D341Med (cell line): ENCODE measurements around the gene ZNF462.
"Not testable (repeated sequence)": the region's sequence is repeated elsewhere in the genome, so short reads cannot be mapped to it uniquely, and the experiment has no call there.

Experiments
- DNase-seq: peaks from one replicate; pipeline ENCODE4 v3.0.0; 2012; ENCODE audit warnings: low spot score

The ZNF462 gene

DNA sequence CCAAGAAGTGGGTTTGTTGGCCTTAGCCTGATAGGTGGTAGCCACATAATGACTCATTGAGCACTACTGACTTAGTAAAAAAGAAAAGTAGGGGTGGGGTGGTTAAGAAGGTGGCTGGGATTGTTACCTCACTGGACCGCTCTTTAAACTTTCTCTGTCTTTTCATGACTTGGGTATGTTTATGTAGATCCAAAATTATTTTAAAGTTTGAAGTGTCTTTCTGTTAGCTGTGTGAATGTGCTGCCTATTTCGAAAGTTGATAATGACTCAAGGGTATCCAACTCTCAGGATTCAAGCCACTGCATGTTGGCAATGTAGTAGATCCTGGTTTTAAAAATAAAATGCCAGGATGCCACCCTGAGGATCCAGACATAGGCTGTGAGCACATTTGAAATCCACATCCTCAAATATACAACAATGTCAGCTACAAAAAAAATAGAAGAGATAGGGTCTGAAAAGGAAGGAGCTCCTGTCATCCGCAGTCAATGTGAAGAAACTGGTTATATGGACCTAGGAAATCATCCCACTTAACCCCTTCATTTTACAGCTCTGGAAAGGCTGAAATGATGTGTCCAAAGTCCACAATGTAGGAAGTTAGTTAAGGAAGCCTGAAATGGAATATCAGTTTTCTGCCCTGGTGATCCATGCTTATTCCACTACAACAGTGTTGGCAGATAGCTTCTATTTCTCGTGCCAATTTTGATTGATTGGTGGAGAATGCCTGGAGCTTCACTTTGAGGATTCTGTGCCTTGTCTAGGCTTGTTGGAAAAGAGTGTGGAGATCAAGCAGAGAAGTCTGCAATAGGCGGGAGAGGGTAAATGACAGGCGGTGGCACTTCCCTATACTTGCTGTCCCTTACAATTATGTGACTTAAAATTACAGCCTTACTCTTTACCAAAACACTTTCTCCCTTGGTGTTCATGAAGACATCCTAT lies 23.4 kb downstream of the ZNF462 start:
- no peak for DNase-seq

DNA sequence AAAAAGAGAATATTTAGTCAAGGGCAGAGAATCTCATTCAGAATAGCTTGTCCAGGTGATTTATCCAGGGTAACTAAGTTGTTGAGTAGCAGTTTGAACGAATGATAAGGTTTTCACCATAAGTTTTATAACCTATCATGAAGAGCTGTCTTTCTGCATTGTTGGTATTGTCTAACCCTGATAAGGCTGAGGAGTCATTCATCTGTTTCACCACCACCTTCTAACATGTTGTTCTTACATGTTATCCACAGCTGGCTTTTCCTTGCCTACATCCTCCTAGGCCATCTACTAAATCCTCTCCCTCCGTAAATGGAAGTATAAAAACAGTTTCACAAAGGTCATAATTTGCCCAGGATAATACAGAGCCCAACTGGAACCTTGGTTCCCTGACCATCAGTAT lies 24.1 kb downstream of the ZNF462 start:
- no peak for DNase-seq

DNA sequence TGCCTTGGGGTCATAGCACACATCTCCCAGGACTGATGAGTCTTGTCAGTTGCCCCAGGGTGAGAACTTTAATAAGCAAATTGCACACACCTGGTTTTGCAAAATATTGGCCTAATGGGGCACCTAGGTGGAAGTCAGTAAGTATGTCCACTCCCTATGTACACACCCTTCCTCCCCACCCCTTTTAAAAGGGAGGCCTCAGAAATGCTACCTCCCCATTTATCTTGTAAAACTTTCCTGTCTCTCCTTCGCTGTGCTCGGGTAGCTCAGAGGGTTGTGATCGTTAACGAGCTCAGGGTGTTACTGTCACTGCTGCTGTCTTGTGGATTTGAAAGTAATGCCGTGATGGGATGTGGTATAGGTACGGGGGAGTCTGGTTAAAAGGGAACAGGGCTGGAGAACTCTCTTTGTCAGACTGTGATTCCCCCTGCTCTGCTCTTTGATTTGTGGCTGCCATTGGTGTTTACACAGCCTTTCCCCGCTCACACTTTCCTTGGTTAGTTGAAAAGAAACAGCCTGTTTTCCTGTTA lies 26.2 kb downstream of the ZNF462 start:
- DNase-seq, result no peak

DNA sequence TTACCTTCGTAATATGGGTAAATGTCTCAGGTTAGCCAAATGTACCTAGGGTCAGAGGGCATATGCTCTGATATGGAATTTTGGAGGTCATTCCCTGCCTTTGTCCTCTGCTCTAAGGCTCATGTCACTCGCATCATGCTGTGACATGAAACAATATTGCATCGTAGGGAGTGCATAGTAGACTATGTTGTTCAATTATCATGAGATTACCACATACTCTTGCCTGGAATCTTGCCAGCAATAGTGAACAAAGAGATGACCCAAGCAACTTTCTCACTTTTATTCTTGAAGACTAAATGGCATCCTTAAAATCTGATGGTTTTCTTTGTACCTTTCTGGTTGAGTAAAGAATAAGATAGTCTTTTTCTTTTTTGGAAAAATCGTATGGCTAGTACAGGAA lies 27.6 kb downstream of the ZNF462 start:
- no peak for DNase-seq

DNA sequence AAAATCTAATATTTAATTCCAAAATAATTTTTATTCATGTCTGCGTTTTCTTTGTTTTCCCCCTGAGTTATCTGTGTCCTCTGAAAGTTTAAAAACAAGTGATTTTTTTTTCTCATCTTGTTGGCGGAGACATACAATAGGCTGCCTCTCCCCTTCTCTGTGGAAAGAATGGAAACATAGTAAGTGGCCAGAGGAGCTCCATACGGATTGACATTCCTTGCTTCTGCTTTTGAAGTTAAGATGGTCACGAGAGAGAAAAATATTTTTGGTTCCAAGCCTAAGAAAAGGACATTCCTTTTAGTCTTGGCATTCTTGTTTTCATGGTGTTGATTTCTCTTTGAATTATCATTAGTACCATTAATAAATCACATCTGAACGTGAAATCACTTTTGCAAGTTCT lies 28.3 kb downstream of the ZNF462 start:
- no peak for DNase-seq

DNA sequence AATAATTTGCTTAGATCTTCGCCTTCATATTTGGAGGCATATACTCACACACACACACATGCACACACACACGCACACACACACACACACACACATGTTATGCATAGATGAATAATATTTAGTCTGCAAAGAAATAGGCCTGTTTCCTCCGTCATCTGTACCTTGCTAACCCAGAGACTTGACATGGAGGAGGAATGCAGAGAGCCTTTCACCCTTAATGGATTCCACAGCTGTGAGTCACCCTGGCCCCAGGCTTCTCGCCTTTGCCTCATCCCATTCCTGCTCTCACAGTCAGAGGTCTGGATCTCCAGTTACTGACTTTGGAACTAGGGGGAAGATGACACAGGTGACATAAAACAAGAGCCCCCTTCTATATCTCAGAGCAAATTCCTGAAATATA lies 29.7 kb downstream of the ZNF462 start:
- DNase-seq, result no peak

DNA sequence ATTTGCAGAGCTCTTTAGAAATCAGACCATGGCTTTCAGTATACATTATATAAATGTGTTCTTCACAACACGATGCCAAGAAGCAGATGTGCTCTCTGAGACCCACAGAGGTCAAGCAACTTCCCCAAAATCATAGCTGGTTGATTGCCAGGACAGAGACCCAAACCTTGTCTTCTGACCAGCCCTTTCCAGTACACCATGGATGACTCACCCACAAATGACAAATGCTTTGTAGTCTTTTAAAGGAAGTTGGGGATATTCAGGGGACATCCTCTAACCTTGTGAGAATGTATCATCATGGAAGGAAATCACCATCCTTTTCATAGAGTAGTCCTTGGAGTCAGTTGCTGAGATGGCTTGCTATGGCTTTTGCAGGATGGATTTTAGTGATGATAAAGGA lies 30.1 kb downstream of the ZNF462 start:
- DNase-seq, result no peak

DNA sequence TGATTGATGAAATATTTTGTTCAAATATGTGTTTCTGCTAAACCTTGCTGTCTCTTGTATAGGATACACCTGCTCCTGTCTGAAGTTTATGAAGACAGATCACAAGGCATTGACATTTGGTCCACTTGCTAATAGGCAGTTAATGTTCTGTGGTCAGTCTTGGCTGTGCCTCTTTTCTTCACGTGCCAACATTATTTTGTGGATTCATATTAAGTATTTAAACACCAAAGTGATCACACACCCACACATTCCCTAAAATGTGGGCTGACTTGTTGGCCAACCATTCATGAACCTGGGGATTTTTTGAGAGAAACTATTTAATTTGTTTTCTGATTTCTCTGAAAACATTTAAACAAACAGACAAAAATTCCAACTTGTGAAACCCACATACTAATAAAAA lies 33.7 kb downstream of the ZNF462 start:
- DNase-seq, result no peak

DNA sequence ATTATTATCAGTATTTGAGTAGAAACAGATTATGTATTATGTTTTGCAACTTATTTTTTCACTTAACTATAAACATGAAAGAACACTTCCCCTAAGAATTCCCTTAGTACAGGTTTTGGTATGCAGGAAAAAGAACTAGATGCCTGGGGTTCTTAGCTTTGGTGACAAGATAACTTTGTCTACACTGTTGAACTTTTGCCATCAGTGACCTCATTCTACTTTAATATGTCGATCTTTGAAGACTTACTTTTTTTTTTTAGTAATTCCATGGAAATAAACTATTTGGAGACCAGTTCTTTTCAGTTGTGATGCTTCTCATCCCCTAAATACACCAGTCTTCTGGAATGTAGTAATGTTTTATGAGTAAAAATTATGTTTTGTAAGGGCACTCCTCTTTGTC lies 34.3 kb downstream of the ZNF462 start:
- DNase-seq, result no peak

DNA sequence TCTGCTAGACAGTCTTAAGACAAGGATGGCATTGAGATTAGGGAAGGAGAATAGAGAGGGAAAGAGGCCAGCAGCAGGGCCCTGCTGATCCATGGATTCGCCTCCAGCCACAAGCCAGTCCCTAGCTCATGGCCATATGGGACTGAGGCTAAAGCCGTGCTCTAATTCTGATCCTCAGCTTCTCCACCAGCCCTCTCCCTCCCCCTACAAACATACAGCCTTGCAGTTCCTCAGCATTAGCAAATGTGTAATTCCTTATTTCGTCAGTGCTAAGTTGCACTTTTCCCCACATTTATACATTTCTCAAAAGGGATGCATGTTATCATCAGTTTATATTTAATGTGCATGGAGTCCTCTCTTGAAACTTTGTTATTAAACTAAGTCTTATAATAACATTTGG lies 34.8 kb downstream of the ZNF462 start:
- peak; percentile 73 for DNase-seq

DNA sequence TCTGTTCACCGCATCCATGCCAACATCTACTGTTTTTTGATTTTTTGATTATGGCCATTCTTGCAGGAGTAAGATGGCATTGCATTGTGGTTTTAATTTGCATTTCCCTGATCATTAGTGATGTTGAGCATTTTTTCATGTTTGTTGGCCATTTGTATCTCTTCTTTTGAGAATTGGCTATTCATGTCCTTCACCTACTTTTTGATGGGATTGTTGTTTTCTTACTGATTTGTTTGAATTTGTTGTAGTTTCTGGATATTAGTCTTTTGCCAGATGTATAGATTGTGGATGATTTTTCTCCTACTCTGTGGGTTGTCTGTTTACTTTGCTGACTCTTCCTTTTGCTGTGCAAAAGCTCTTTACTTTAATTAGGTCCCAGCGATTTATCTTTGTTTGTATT lies 37.6 kb downstream of the ZNF462 start:
- DNase-seq, result not testable (repeated sequence)

DNA sequence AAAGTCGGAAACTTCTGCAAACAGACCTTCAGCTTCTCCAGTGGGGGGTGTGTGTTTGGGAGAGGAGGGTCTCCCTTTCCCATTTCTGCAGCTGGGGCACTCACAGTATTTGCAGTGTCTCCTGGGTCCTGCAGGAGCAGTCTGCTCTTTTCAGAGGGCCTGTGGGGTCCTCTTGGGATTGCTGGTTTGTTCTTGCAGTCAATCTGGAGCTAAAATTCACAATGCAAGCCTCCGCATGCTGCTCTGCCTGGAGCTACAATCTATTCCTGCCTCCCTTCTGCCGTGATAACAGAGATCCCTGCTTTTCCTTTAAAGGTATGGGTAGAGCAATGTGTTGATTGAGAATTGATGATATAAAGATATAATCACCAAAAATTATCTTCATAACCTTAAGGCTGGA lies 43.2 kb downstream of the ZNF462 start:
- no peak for DNase-seq

DNA sequence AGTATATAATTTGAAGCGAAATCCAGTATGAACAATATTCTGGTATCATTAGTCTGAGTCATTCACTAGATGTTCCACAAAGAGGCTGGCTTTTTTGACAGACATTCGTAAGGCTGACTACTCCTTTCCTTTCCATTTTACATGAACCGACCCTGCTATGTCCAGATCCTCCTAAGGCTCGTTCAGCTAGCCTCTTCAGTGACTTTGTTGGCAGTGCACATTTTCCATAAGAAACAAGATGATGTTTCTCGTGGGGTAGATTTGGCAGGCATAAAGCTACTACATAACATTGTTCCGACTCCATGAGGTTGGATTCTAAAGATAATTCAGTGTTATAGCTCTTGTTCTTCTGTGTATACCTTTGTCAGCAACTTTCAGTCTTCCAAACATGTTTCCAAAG lies 49.0 kb downstream of the ZNF462 start:
- no peak for DNase-seq

DNA sequence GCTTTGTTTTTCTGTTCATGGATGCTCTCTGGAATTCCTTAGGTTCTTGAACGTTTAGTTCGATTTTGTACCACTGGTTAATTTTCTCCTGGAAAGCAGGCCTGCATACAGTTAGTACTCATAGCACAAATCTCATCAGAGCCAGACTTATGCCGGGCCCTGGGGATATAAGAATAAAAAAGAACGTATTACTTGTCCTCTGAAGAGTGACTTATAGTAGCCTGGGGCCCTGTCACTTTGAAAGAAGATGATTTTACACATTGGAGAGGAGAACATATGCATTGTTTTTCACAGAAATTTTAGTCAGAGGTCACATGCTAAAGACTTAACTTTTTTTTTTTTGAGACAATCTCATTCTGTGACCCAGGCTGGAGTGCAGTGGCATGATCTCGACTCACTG lies 50.3 kb downstream of the ZNF462 start:
- DNase-seq, result no peak

DNA sequence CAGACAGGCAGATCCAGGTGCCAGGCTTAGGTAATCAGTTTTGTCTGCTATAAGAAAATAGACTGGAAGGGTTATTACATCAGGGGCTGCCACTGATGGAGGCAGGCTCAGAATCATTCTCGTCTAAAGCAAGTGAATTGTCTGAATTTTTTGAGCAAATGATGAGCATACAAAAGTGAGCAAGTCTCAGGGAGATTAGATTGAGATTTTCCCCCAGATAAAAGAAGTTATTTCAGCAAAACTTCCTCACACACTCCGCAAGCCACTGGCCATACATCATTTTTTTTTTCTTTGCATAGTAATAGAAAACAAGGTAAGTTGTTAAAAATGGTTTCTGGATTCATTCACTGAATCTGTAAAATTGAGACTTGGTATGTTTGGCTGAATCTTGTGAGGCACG lies 52.9 kb downstream of the ZNF462 start:
- DNase-seq, result no peak

DNA sequence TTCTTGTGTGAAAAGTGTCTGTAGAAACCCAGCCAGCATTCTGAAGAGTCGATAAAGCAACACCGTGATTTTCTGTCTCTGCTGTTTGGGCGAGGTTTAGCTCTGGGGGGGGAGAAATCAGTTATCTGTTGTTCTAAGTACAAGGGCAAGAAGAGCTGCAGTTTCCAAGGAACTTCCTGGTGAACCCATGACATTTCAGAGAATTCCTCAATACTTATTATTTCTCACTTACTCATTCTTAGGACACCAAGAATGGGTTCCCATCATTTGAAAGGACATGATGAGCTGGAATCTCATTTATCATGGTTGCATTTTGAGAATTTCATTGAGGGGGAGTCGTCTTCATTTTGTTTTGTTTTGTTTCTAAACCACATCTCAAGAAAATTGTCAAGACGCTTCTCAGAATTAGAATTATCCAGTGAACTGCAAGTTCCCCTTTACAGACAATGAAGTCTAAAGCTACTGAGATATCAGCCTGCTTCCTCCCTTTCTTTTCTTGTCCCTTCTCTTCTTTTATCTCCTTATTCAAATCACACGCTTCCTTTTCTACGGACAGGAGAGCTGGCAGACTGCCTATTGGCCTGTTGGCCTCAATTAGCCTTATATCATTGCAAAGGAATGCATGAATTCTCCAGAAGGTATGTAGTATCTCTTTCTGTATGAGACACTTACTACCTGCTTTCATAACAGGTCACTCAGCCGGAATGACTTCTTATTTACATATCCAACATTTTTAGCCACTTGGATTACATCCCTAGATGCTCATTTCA lies 53.7 kb downstream of the ZNF462 start:
- no peak for DNase-seq

DNA sequence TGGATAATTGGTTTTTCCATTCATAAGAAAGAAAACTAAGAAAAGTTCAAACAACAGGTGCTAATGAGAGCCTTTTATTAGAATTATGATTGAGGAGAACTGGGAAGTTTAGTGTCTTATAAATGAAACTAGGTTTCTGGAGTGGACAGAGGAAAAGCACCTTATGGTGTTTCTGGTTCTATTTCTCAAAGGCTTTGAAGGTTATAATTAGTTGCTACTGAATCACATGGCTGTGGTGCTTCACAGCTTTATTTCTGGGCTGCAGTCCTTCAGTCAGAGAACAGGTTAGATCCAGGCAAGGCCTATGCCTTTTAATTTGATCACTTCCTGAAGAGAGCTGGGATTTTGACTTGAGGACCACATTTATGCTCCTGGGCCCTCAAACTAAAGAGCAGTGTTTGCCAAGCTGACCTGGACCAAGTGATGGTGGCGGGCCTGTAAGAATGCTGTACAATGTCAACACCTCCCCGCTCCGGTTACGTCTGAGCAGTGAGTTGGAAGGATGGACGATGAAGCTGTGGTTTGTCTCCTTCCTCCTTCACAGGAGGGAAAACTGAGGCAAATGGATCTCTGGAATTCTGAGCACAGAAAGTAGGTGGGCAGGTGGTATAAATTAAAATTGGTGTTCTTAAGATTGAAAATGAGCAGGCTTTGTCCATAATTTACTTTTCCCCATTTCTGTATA lies 56.0 kb downstream of the ZNF462 start:
- no peak for DNase-seq

DNA sequence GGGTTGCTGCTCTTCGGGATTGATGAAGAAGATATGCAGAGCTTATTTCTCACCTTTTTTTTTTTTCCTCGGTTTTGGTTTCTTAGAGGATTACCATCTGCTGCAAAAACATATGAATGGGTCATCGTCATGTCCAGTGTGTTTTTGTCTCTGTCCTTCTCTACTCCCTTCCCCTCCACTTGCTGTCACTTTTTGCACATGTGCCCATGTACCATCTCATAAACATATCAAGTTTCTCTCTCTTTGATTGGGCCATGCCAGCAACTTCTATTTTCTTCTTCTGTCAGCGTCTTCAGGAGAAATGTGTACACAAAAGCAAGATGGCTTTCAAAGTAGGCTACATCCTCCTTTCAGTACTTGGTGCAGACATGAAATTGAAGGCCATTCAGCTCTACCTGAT lies 57.1 kb downstream of the ZNF462 start:
- no peak for DNase-seq

DNA sequence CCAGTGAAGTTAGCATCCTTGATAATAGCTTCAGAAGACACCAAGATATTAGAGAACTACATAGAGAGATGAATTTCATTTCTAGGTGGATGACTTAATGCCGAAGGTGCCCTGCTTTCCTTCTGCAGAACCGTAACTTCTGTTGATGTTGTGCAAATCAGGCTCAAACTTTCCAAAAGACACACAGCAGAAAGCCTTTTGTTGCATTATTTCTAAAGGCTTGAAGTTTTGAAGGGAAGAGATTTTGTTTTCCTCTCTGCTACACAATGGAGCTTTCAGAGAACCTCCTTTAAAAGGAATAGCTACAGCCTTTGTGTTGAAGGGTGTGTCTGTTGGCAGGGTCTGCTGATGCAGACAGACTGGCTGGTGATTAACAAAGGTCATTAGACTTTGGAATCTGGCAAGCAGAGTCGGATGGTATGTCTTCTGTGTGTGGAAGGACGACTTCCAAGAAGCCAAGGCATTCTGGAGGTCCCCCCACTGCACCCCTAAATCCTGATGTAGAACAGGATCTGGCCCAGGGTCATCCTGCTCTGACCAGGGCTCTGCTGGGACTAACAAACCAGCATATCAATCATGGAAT lies 57.8 kb downstream of the ZNF462 start:
- no peak for DNase-seq

DNA sequence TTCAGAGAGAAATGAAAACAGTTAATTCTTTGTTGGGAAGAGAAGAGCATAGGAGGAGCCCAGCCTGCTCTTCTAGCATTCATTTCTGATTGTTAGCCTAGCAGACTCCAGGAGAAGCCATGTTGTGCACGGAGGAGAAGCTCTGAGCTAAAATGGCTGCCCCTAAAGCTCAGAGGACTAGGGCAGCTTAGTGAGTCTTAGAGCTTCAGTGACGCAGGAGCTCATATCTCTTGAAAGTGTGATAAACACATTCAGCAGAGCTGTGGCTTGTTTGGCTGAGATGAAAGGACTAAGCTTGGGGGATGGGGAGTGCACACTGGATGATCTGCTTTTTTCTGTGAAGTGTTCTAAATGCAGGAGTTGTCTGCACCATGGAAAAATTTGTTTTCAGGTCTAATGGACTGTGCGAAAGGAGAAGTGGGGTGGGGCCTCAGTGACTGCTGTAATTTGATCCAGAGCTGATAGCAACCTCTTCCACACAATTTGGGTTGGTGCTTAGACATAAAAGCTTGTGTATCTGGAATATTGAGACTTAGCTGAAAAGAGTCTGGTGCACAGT lies 58.5 kb downstream of the ZNF462 start:
- peak; percentile 73 for DNase-seq

DNA sequence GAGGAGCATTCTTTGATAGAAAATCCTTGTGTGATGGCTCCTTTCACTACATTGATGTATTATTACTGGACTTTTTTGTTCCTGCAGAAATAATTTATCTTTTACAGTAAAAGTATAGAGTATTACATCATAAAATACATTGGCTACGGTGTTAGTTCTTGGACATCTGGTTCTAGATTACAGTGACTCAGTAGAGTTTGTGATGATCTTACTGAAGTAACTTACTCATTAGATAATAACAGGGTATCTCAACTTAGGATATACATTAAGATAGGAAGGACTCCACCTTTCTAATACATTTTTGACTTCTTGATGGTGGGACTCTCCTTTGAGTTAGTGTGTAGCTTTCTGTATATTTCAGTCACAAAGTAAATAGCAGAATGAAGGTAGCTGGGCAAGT lies 59.1 kb downstream of the ZNF462 start:
- no peak for DNase-seq

DNA sequence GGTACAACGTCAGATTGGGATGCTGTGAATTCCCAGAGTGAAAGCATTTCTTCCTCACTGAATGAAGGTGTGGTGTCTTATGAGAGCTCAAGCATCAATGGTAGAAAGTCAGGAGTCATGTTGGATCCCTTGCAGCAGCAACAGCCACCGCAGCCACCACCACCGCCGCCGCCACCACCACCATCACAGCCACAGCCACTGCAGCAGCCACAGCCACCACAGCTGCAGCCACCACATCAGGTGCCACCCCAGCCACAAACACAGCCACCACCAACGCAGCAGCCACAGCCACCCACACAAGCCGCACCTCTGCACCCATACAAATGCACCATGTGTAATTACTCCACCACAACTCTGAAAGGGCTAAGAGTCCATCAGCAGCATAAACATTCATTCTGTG lies 62.4 kb downstream of the ZNF462 start:
- DNase-seq, result no peak
